GM19240 (cell line): ENCODE measurements around the gene TNS4.
"Not testable (repeated sequence)": the region's sequence is repeated elsewhere in the genome, so short reads cannot be mapped to it uniquely, and the experiment has no call there.

Source experiments
- DNase-seq: peaks from one replicate; pipeline ENCODE4 v3.0.0; 2011; ENCODE audit warnings: low spot score; ENCODE audit not compliant: insufficient read length

Gene TNS4, protein sequence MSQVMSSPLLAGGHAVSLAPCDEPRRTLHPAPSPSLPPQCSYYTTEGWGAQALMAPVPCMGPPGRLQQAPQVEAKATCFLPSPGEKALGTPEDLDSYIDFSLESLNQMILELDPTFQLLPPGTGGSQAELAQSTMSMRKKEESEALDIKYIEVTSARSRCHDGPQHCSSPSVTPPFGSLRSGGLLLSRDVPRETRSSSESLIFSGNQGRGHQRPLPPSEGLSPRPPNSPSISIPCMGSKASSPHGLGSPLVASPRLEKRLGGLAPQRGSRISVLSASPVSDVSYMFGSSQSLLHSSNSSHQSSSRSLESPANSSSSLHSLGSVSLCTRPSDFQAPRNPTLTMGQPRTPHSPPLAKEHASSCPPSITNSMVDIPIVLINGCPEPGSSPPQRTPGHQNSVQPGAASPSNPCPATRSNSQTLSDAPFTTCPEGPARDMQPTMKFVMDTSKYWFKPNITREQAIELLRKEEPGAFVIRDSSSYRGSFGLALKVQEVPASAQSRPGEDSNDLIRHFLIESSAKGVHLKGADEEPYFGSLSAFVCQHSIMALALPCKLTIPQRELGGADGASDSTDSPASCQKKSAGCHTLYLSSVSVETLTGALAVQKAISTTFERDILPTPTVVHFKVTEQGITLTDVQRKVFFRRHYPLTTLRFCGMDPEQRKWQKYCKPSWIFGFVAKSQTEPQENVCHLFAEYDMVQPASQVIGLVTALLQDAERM

DNA sequence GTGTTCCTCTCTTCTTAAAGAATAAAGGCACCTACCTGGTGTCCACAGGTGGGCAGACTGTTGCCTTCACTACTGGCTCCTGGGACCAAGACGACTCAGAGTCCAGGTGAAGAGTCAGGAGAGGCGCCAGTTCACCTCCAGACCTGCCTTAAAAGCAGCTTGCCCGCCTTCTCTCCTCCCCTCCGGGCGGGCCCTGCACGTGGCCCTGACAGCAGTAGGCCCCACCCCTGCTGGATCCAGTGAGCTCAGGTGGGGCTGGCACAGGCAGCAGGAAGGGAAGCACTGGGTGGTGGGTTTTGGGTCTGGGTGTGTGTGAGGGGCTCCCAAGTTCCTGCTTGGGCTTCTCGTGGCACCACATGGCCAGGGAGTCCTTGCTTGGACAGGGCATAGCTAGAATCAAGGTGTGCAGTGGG, at the start of gene TNS4:
Gene TNS4 (minus strand): TSS at position 125 of the 413 bp plus-strand sequence. CDS start 5,198 bp downstream, outside the sequence.
- DNase-seq, result no peak

GRCh38 chr17:40550608-40551007, 49.2 kb upstream of the TNS4 start:
- DNase-seq, result no peak

- DNase-seq, result no peak
These were observed 47.7 kb upstream of the TNS4 start for GRCh38 chr17:40548982-40549685.

- DNase-seq, result no peak
These were observed 47.1 kb upstream of the TNS4 start for GRCh38 chr17:40548491-40548981.

DNA sequence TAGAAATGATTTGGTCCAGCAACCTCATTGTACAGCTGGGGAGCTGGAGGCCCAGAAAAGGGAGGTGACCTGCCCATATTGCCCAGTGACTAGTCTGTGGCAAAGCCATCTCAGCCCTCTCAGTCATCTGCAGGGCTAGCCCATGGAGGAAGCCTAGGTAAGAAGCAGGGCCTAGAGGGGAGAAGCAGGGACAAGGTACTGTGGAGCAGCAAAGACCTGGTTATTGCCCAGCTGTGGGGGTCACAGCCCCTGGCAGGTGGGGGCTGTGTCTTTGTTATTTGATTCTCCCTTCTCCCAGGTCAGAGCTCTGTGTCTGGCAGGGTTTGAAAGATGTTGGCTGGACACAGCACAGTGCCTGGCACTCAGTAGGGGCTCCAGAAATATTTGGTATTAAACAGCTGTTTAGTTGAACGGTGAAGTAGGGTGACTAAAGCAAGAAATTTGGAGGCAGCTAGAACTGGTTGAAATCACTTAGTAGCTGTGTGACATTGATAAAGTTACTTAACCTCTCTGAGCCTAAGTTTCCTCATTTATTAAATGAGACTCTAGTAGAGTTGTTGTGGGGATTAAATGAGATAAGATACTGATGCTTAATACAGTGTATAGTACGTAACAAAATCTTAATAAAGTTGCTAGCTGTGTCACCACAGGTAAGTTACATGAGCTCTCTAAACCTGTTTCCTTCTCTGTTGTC, 46.5 kb upstream of the TNS4 start:
- no peak for DNase-seq

DNA sequence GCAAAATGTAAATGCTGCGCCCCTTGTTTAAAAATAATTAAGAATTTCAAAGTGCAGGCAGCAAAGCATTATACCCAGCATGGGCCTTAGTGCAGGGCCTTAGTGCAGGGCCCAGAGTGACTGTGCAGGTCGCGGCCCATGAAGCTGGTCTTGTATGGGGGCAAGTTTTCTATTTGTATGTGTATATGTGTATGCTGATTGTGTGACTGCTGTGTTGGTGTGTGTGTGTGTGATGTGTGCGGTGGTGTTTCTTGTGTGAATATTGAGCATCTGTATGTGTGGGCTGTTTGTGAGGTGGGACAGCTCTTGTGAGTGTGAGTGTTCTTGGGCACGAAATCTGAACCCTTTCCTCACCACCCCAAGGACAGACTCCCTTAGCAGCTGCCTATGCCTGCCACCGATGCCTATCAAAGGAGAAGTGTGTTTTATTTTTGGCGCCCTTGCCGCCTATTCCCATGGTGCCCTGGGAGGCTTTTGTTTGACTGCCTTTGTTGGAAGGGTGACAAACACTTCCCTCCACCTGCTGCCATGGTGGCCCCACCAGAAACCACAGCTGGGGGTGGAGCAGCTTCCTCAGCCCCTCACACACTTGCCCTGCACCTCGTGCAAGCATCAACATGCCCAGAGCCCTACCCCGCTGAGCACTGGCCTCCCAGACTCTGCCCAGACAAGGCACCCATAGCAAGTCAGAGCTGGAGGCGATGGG, 45.8 kb upstream of the TNS4 start:
- no peak for DNase-seq

GRCh38 chr17:40546497-40546896, 45.1 kb upstream of the TNS4 start:
- DNase-seq, result not testable (repeated sequence)

DNA sequence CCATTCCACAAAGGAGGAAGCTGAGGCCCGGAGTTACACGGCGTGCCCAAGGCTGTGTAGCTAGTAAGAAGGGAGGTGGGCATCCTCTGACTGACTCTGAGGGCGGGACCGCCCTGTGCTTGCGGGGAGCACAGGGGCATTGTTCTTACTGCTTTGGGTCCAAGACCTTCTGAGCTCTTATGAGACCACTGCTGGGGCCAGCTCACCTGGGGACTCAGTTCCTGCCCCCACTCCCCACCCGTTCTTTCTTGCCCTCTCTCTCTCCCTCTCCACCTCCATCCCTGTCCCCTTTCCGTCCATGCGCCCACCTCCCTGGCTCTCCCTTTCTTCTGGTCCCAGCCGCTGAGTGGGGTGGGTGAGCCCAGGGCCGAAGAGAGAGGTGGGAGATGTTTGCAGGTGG, 44.2 kb upstream of the TNS4 start:
- DNase-seq, result no peak

DNA sequence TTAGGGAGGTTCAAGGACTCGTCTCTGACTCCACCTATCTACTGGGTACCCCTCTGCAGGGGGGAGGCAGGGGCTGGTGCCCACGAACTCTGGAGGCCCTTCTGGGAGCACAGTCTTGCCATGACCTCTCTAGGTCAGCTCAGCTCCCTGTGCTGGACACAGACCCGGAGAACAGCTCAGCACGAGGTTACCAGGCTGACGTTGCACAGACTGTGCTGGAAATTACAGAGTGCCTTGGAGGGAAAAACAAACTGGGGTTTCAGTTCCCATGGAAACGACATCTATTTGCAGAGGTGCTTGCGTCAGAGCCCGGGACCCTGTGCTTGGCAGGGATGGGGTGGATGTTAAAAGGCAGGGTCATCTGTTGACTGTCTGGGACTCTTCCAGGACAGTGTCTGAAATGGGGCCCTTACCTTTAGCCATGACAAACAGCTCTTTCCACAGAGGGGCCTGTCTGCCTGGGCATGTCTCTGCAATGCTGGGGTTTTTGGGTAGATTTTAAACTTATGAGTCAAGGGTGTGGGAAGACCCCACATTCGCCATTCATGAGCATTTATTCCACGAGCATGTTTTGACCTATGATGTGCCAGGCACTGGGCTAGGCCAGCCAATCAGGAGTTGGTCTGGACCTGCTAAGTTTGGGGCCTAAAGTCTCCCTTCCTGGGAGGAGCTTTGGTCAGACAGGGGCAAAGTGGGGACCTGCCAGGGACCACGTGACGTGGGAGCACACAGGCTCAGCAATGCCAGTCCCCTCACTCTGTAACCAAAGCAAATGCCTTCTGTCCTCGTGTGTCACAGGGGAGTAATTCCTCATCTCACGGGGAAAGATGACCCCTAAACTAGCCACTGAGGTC, 41.4 kb upstream of the TNS4 start:
- DNase-seq, result no peak

DNA sequence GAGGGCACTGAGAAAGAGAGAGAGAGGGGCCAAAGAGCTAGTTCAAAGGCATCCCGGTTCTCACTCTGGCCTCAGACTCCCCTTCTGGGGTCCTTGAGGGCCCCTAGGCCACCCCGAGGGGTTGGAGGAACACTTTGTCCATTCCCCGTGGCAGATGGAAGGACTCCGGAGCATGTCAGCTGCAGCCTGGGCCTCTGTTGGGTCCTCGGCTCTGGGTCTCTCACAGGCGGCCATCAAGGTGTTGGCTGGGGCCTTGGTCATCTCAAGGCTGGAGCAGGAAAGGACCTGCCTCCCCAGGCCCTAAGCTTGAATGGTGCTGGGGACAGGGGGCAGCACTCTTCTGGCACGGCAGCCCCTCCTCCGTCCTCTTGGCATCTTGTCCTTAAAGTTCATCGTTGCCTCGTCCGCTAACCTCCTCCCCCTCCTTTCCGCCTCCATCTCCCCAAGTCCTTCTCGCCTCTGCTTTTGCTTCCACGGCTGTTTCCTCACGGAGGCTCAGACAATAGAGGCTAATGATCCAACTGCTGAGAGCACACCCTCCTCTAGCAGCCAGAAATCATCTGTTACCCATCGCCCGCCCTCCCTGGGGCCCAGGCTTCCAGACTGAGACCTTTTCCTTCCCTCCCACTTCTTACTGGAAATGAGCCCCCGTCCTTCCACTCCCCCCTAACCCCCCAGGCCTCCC, 40.6 kb upstream of the TNS4 start:
- DNase-seq, result no peak

DNA sequence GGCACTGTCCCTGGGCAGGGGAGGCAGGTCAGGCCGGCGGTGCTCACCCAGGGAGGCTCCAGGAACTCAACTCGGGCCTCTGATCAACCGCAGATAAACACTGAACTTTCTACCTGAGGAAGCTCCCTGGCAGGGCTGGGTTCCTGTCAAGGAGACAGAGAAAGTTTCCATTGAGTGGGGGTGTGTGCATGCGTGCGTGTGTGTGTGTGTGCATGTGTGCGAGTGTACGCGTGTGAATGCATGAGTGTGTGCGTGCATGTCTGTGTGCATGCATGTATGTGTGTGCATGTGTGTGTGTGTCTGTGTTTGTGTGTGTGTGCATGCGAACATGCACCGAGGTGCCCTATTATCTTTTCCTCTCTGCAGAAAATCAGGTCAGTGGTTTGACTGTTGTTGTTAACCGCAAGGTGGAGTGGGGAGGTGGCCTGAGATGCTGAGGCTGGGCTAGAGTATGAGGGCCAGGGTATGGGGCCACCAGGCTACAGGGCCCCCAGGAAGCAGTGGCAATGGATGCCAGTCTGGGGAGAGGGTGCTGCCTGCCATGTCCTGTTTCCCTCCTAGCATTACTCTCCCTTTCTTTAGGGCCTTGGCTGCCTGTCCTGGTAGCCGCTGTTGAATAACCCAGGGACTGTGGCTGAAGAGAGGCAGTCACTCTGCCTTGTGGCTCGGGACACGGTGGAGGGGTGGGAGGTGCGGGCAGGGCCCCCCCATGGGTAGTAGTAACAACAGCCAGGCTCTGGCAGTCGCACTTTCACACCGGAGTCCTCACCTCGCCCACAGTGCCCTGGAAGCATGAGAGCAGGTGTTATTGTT, 39.8 kb upstream of the TNS4 start:
- DNase-seq, result no peak

DNA sequence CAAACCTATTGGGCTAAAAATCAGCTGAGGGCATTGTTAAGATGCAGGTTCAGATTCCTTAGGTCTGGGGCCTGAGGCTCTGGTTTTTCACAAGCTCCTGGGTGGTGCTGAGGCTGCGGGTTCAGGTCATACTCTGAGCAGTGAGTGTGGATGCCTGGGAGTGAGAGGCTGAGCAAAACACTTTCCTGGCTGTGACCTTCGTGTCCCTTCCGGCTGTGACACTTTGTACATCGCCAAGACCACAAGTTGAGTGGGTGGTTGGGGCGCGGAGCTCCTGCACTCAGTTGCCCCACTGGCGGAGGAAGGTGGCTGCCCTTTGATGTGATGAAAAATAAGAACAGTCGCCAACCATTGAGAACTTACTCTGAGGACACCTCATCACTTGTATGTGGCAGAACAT, 39.0 kb upstream of the TNS4 start:
- DNase-seq, result no peak

GRCh38 chr17:40539711-40540411, 38.4 kb upstream of the TNS4 start:
- no peak for DNase-seq

DNA sequence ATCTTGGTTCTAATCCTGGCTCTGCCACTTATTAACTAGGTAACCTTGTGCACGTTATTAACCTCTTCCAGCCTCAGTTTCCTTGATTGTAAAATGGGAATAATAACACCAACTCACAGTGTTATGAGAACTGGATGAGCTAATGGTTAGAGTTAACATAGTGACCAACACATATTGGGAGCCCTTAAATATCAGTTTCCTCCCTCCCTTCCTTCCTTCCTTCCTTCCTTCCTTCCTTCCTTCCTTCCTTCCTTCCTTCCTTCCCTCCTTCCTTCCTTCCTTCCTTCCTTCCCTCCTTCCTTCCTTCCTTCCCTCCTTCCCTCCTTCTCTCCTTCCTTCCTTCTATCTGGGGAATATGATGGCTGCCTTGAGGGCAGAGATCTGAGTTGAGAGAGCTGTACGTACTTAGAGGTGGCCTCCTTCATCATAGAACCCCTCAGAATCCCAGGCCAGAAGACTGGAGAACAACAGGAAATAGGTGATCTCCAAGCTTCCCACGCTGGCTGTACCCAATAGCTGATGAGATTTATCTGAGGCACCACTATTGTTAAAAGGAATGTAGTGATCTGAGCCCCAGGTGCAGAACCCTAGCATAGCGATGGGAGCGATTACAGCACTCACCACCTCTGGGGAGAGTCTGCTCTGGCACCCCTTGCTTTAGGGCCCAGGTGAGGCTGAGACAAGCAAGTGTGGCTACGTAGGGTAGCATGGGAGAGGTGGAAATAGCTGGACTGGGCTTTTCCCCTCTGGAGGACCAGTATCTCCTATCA, 37.7 kb upstream of the TNS4 start:
- DNase-seq, result no peak

DNA sequence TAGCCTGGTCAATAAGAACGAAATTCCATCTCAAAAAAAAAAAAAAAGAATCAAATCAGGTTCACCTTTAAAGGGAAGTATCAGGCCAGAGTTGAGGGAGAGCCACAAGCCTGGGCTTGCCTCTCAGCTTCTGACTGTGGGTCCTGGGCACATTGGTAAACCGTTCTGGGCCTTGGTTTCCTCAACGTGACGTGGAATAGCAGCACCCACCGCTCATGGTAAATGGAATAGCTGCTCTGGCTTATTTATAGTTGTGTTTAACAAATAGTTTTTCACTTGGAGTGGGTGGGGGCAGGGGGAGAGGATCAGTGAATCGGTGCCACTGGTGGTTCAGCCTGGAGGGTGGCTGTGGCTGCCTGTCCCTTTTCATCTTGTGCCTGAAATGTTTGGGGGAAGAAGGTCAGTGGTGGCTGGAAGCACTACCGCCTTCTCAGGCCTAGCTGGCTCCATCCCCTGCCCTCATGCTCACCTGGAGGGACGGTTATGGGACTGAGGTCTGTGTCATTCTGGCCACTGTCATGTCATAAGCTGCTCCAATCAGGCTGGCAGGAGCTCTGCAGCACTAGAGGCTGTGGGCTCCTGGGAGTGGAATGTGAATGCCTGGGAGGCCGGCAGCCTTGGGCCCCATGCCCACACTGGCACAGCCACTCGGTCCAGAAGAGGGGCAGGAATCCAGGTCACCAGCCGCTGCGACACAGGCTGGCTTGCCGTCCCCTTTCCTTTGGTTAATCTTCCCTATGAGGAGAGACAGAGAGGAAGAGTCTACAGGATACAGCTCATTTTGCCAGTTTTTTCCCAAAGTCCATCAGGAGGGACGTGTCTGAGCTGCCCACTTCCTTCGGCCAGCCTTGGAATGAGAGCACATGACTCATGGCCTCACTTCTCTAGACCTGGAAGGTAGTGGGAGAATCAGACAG, 36.9 kb upstream of the TNS4 start:
- DNase-seq, result no peak
